GM19023 (cell line): ENCODE data around the gene FLNC.

Experiments used
- ATAC-seq: cut with Tn5 transposase; IDR thresholded peaks from one replicate; pipeline ENCODE4 v1.9.1; 2021; ENCODE audit warnings: mild to moderate bottlenecking, moderate library complexity; ENCODE audit not compliant: unreplicated experiment

Gene FLNC

GRCh38 chr7:128800567-128800966 is 29.6 kb upstream of the FLNC start:
- ATAC-seq, result no peak

GRCh38 chr7:128801003-128801402 is 29.2 kb upstream of the FLNC start:
- ATAC-seq, result no peak

GRCh38 chr7:128801667-128802418 is 28.4 kb upstream of the FLNC start:
- ATAC-seq, result no peak

DNA sequence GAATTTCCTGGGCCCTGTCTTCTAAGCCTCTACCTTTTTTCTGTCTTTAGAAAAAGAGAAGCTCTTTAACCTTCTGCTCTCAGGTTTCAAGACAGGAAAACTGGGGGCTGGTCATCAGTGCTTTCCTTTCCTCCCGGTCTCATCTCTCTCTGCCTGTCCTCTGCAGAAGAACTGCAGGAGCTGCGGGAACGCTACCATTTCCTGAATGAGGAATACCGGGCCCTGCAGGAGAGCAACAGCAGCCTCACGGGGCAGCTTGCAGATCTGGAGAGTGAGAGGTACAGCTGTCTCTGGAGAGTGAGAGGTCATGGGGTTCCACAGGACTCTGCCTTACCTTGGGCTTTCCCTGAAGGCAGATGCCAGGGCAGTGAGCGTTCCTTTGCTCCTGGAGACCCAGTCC is 25.7 kb upstream of the FLNC start:
- no peak for ATAC-seq

- ATAC-seq, result no peak
Observed at GRCh38 chr7:128805225-128805624, 25.0 kb upstream of the FLNC start.

- ATAC-seq, result no peak
Observed at GRCh38 chr7:128807191-128807590, 23.0 kb upstream of the FLNC start.

GRCh38 chr7:128809363-128809762 is 20.8 kb upstream of the FLNC start:
- no peak for ATAC-seq

DNA sequence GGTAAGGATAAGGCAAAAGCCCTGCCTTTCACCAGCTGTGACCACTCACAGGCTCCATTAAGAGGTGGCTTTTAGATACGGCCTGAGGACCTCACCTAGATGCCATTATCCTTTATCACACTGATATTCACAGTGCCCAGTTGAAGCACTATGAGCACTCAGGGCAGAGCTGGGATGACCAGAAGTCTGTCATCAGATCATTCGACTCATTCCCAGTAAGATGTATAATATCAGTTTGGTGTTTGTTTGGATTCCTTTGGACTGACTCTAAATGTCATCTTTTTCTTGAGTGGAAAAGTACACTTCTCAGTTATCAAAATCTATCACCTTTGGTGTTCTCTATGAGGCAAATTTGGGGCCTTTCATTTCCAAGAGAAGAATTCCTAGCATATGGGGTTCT is 19.7 kb upstream of the FLNC start:
- ATAC-seq, result no peak

DNA sequence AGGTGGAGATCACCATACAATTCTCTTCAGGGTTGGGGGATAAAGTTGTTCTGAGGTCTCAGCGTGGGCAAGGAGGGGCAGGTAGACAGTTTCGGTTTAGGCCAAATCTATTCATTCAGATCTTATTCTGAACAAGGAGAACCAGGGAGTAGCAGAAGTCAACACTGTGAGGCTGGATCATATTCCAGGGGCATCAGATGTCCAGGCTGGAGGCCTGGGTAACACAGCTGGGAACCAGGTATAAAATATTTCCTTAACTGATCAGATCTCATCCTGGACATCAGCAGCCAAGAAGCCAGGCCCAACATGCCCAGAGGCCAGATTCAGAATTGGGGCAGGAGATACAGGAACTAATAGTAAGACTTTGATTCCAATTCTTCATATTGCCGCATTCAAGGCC is 19.2 kb upstream of the FLNC start:
- ATAC-seq, result no peak

- ATAC-seq, result no peak
Observed at GRCh38 chr7:128811631-128812430, 18.4 kb upstream of the FLNC start.

- no peak for ATAC-seq
Observed at GRCh38 chr7:128812514-128813168, 17.6 kb upstream of the FLNC start.

DNA sequence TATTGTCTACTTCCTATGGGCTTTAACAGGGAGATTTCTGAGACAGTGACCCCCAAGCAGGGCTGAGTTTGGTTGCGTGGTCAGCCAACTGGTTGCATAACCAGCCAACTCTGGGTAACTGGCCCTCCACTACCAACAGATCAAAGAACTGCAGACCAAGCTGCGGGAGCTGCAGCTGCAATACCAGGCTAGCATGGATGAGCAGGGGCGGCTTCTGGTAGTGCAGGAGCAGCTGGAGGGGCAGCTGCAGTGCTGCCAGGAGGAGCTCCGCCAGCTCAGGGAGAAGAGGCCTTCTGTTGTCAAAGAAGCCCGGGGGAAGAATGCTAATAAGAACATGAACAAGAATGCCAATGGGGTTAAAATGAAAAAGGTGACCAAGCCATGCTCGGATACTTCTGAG is 15.7 kb upstream of the FLNC start:
- ATAC-seq, result no peak

DNA sequence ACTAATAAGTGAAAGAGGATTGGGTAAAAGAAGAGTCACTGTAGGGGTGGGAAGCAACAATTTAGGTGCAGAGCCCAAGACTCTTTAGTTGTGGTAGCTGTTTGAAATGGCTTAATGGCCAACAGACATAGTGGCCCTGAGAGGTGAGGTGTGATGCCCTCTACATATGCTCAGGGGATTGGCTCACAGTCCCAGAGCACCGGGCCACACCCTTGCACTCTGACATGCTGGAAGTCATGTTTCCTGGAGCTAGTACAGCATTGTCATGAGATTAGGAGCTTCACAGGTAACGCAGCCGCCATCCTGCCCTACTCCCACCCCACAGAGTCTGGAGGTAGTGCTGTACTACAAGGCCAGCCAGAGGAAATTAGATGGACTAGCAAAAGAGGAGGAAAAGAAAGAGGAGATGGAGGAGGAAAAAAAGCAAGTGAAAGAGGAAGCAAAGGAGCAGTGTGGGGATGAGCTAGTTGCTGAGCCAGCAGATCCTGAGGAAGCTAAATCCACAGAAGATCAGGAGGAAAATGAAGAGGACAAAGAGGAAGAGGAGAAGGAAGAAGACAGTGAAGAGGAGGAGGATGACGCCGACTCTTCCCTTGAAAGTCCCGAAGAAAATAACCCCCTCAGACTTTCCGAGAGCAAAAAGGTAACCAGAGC is 14.8 kb upstream of the FLNC start:
- no peak for ATAC-seq

DNA sequence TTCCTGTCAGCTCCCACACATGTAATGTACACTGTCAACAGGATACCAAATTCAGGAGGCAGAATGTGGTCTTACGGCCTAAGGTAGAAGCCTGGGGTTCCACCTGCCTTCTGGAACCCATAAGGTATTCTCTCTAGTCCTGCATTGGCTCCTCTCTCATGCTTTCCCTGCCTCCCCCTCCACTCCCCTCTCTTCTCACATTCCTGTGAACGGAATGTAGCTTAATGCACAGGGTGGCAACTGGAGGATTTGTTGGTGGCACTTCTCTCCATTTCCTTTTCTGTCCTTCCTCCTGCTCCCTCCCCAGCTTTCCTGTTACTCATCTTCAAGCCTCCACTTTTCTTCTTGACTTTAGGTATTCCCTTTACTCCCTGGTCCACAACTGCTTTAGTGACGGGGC is 11.5 kb upstream of the FLNC start:
- no peak for ATAC-seq

DNA sequence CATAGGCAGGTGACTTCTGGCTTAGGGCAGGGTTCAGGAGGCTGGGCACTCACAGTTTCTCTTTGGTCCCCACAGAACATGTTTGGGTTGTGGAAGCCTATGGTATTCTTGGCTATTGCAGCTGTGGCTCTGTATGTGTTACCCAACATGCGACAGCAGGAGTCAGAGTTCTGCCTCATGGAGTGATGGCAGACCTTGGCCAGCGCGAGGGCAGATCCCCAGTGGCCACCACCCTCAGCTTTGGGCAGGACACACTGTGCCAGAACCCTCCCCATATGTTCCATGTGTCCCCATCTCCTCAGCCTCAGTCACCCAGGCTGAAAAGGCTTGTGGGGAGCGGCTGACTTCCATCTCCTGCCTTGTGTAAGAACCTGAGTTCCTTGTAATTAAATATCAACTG is 8.5 kb upstream of the FLNC start:
- no peak for ATAC-seq

- no peak for ATAC-seq
Observed at GRCh38 chr7:128826512-128826911, 3.7 kb upstream of the FLNC start.

- no peak for ATAC-seq
Observed at GRCh38 chr7:128826916-128827247, 3.3 kb upstream of the FLNC start.

DNA sequence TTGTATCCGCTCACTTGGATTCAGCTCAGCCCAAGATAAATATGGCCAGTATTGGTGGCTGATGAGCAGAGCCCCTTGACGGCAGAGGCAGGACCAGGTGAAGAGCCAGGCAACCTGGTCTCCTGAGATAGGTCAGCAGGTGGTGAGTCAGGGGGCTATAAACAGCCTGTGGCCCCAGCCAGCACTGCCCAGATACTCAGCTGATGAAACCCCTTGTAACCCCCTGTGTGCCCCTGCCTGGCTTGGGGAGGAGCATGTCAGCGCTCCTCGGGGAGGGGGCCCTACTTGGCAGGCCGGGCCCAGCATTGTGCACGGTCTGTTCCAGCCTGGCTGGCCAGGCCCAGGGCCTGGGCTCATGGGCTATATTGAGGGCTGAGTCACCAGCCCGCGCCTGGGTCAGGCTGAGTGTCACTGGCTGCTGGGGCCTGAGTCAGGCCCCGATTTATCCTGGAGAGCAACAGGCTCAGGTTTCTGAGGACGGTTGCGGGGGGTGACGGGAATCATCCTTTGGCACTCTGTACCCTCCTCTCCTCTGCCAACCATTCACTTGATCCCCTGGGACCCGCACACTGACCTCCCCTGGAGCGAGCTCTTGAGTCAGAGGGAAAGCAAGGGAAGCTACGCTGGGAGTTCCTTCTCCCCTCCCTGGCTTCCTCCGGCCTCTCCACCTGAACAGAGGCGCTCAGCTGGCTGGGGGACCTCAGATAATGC is 2.8 kb upstream of the FLNC start:
- no peak for ATAC-seq

- no peak for ATAC-seq
Observed at GRCh38 chr7:128827971-128828711, 2.1 kb upstream of the FLNC start.
